Stimulated activated CD8-positive, alpha-beta memory T cell treated with anti-CD3 and anti-CD28 coated beads, Interleukin-12 subunit alpha, Interleukin-12 subunit beta, amount 100 ng/mL, for 24 hours (primary cell): ENCODE data around the gene CCDC12.

Source experiments
- DNase-seq: peaks from one replicate; pipeline ENCODE4 v3.0.0-alpha.2; 2020; ENCODE audit errors: extremely low read depth

Gene CCDC12

DNA sequence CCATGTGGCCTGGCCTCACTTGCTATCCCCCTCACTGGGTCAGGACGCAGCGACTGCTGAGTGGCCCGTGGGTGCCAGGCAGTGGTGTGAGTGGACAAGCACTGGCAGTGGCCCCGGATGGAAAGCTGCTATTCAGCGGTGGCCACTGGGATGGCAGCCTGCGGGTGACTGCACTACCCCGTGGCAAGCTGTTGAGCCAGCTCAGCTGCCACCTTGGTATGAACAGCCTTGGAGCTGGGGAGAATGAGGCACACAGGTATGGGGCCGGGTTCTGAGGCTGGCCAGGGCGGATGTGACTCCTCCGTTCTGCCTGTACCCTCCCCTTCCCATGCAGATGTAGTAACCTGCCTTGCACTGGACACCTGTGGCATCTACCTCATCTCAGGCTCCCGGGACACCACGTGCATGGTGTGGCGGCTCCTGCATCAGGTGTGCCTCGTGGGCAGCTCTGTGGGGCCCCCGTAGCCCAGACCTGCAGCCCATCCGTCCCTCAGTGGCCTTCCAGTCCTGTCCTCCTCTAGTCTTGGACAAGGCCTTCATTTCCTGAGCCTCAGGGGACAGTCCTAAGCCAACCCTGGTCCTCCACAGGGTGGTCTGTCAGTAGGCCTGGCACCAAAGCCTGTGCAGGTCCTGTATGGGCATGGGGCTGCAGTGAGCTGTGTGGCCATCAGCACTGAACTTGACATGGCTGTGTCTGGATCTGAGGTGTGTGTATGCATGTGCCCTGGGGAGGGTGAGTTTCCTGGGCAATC, 31.1 kb upstream of the CCDC12 start:
- DNase-seq, result no peak

DNA sequence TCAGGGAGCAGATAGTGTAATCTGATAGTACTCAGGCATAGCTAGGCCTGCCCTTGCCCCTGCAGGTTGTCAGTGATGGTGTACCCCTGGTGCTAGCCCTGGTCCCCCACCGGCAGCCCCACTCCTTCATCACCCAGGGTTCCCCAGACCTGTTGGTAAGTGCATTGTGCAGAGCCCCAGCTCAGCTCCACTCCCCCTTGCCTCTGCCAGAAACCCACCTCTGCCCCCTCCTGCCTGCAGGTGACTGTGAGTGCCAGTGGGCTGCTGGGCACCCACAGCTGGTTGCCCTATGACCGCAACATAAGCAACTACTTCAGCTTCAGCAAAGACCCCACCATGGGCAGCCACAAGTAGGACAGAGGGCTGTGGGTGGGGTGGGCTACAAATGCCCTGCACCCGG, 30.5 kb upstream of the CCDC12 start:
- no peak for DNase-seq

DNA sequence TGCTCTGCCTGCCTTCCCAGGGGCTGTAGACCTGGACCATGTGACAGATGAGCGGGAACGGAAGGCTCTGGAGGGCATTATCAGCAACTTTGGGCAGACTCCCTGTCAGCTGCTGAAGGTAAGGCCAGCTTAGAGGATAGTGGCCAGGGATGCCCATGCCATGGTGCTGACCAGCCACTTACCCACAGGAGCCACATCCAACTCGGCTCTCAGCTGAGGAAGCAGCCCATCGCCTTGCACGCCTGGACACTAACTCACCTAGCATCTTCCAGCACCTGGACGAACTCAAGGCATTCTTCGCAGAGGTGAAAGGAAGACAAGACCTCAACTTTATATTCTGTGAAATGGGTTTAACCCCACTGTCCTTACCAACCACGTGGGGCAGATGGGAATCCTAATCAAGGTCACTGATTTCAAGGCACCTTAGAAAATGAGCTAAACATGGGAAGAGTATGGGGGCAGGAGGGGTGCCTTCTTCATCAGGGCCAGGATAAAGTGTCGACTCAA, 29.7 kb upstream of the CCDC12 start:
- DNase-seq, result no peak

DNA sequence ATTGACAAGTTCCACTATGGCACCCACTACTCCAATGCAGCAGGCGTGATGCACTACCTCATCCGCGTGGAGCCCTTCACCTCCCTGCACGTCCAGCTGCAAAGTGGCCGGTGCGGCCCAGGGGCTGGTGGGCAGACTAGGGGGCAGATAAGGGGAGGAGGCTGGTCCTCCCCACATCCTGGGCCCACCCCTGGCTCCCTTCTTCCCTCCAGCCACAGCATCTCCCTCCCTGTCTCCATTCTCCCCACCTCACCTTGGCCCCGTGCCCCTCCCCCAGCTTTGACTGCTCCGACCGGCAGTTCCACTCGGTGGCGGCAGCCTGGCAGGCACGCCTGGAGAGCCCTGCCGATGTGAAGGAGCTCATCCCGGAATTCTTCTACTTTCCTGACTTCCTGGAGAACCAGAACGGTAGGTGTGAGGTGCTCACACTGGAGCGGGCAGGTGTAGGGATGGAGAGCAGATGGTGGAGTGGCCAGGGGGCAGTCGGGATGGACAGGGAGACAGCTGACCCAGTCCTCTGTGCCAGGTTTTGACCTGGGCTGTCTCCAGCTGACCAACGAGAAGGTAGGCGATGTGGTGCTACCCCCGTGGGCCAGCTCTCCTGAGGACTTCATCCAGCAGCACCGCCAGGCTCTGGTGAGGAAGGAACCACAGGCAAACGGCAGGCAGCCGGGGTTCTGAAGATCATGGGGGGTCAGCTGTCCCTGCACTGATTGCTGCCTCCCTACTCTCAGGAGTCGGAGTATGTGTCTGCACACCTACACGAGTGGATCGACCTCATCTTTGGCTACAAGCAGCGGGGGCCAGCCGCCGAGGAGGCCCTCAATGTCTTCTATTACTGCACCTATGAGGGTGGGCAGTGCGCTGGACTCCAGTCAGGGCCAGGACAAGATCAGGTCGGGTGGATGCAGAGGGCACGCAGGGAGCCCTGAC, 28.9 kb upstream of the CCDC12 start:
- no peak for DNase-seq

DNA sequence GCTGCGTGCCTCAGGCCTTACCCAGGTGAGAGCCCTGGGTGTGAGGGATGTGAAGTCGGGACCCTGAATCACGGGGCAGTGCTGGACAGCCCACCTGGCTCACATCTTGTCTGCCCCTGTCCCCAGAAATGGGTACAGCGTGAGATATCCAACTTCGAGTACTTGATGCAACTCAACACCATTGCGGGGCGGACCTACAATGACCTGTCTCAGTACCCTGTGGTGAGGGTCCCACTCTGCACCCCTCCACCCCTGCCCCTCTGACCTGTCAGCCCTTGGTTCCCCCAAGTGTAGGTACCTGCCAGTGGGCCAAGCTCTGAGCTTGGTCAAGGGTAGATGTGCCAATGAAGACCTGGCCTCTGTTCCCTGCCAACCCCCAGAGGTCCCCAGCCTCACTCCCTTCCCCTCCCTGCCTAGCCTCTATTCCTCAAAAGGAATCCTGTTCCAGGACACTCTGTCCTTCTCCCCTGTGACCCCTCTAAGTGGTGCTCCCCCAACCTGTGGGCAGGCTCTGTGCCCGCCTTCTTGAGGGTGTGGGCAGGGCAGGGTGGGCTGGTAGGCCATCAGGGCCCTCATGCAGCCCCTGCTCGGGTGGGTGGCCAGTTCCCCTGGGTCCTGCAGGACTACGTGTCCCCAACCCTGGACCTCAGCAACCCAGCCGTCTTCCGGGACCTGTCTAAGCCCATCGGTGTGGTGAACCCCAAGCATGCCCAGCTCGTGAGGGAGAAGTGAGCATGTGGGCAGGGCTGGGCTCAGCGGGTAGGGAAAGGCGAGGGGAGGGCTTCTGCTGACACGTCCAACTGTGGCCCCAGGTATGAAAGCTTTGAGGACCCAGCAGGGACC, 28.0 kb upstream of the CCDC12 start:
- no peak for DNase-seq

DNA sequence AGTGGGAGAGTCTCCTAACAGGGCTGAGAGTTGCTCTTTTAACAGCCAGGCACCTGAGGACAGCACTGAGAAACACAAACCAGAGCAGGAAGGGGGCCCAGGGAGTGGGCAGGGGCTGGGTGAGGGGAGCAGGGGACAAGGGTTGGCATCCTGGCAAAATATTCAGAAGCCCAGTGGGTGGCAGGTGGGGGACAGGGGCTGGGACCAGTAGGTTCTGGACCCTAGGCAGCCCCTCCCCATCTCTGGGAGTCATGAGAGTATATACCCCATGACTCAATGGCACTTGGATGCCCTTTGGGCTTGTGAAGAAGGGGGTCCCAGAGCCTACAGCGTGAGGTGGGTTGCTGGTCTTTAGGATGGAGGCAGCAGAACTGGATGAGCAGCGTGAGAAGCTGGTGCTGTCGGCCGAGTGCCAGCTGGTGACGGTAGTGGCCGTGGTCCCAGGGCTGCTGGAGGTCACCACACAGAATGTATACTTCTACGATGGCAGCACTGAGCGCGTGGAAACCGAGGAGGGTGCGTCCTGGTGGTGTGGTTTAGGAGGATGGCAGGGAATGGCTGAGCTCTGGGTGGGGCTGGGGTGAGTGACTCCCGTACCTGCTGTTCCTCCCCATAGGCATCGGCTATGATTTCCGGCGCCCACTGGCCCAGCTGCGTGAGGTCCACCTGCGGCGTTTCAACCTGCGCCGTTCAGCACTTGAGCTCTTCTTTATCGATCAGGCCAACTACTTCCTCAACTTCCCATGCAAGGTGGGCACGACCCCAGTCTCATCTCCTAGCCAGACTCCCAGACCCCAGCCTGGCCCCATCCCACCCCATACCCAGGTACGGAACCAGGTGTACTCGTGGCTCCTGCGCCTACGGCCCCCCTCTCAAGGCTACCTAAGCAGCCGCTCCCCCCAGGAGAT, 27.2 kb upstream of the CCDC12 start:
- DNase-seq, result no peak

DNA sequence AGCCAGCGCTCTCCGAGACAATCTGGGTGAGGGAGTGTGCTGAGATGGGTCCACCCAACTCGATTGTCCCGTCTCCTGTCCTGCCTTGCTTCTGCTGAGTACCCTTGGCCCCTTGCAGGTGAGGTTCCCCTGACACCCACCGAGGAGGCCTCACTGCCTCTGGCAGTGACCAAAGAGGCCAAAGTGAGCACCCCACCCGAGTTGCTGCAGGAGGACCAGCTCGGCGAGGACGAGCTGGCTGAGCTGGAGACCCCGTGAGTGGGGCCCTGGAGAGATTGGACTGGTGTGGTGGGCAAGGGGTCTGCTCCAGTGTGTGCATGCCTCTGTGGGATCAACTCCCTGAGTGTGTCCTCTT, 26.5 kb upstream of the CCDC12 start:
- DNase-seq, result no peak

DNA sequence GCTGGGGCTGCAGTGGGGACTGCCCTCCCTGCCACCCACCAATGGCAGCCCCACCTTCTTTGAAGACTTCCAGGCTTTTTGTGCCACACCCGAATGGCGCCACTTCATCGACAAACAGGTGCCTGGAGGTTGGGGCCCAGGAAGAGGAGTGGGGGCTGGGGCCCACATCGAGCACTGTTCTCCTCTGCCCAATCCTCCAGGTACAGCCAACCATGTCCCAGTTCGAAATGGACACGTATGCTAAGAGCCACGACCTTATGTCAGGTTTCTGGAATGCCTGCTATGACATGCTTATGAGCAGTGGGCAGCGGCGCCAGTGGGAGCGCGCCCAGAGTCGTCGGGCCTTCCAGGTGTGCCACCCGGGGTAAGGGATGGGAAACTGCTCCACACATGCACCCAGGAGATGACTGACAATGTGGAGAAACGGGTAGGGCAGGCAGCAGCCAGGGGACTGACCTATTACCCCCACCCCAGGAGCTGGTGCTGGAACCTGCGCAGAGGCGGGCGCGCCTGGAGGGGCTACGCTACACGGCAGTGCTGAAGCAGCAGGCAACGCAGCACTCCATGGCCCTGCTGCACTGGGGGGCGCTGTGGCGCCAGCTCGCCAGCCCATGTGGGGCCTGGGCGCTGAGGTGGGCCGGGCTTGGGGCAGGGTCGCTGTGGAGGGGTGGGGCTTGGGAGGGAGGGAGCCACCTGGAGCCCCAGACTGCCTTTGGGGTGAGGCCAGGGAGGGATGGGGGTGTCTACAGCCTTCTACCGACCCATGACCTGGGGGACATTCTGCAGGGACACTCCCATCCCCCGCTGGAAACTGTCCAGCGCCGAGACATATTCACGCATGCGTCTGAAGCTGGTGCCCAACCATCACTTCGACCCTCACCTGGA, 25.9 kb upstream of the CCDC12 start:
- DNase-seq, result no peak

DNA sequence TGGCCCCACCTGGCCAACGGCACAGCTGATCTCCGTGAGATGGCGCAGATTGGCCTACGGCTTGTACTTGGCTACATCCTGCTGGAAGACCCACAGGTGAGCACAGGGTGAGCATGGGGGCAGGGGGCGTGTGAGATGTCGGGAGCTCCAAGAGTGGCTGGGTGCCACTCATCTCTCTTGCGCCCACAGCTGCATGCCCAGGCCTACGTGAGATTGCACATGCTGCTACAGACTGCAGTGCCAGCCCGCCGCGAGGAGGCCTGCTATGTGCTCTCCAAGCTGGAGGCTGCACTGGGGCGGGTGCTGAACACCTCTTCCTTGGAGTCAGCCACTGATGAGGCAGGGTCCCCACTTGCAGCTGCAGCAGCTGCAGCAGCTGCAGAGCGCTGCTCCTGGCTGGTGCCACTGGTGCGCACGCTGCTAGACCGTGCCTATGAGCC, 25.2 kb upstream of the CCDC12 start:
- DNase-seq, result no peak

DNA sequence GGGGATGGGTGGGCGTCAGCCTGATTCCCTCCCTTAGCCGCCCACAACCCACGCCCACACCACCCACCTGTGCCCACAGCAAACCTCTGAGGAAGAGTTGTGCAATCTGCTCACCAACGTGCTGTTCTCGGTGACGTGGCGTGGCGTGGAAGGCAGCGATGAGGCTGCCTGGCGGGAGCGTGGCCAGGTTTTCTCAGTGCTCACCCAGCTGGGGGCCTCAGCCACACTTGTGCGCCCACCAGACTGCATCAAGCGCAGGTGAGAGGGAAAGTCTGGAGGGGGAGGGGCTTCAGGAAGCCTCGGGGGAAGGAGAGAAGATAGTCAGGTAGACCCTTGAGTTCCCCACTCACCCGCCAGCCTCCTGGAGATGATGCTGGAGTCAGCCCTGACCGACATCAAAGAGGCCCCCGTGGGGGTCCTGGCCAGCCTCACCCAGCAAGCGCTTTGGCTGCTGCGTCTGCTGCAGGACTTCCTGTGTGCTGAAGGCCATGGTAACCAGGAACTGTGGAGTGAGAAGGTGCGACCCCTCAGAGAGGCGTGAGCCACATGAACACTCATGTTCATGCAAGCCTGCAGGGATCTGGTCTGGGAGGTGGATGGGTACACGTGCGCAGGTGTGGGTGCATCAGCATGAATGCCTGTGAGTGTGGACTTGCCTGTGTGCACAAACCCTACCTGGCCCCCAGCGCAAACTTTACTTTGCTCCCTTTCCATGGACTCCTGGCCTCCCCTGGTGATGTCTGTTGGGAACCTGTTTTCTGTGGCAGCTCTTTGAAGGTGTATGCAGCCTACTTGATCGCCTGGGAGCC, 24.6 kb upstream of the CCDC12 start:
- no peak for DNase-seq

DNA sequence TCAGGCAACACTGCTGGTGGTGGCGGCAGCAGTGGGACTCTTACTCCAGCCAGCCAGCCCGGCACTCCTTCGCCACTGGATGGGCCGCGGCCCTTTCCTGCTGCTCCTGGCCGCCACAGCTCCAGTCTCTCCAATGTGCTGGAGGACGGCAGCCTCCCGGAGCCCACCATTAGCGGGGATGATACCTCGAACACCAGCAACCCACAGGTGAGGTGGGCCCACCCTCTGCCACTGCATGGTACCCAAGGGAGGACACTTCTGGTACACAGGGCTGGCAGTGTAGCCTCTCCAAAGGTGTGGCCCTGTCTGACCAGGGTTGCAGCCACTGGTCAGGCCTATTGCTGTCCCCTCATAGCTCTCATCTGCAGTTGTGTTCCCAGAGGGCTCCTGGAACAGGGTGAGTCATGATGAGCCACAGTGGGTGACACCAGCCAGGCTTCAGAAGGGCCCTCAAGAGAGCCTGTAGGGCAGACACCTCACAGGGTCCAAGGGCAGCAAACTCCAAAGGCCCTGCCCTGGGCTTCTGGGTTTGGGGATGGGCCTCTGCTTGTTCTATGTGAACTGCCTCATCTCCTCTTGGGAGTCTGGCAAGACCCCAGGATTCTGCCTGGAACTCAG, 23.8 kb upstream of the CCDC12 start:
- no peak for DNase-seq

DNA sequence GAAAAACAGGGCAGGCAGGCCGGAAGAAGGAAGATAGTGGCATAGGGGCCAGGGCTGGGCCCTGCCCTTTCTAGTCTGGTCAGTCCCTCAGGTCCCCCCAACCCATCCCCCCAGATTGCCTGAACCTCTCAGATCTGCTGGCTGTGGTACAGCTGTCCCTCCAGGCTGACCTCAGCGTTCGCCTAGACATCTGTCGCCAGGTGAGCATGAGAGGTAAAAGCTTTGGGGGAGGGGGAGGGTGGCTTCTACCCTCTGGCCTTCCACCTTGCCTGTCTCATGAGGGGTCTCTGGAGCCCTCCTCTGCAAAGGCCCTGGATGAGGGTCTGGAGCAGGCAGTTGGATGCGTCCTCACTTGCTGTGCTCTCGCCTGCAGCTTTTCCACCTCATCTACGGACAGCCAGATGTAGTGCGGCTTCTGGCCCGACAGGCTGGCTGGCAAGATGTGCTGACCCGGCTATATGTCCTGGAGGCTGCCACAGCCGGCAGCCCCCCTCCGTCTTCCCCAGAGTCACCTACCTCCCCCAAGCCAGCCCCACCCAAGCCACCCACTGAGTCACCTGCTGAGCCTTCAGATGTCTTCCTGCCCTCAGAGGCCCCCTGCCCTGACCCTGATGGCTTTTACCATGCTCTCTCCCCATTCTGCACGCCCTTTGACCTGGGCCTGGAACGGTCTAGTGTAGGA, 23.1 kb upstream of the CCDC12 start:
- DNase-seq, result no peak

DNA sequence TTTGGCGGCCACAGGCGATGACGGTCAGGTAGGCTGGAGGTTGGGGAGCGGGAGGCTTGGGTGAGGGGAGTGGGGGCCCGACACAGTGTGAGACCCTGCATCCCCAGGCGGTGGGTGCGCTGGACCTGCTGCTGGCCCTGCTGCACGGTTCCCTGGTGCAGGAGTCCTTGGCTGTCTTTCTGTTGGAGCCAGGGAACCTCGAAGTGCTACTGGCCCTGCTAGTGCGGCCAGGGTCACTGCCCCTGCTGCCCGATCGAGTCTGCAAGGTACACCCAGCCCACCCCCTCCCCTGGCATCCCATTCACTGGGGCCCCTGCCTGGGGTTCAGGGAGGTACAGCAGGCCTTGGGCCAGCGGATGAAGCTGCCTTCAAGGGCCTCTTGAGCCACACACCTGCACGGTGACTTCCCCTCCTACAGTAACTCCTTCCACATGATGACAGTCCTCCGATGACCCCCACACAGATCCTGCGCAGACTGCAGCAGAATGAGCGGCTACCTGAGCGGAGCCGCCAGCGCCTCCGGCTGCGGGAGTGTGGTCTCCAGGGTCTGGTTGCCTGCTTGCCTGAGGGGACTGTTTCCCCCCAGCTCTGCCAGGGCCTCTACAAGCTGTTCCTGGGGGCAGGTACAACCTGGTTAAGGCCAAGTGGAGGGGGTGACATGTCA, 22.4 kb upstream of the CCDC12 start:
- DNase-seq, result no peak

DNA sequence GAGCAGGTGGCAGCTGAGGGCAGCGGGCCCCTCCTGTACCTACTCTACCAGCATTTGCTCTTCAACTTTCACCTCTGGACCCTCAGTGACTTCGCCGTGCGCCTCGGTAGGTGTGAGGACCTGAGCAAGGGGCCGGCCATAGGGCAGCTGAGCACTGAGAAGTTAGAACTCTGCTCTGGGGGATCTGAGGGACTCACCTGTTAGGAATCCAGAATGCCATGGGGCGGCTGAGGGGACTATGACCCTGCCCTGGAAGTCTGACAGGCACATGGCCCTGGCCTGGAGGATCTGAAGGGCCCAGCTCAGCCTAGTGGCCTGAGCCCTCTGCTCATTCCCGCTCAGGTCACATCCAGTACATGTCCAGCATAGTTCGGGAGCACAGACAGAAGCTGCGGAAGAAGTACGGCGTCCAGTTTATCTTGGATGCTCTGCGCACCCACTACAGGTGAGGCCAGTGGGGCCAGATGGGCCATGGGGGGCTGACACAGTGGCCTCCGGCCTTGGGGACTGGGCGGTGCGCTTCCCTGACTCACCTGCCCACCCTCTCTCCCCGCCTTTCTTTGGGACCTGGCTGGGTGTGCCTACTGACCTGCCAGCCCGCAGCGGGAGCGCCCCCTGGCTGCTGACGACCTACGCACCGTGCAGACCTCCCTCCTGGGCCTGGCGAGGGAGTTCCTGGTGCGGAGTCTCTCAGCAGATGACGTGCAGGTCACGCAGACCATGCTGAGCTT, 21.7 kb upstream of the CCDC12 start:
- no peak for DNase-seq

DNA sequence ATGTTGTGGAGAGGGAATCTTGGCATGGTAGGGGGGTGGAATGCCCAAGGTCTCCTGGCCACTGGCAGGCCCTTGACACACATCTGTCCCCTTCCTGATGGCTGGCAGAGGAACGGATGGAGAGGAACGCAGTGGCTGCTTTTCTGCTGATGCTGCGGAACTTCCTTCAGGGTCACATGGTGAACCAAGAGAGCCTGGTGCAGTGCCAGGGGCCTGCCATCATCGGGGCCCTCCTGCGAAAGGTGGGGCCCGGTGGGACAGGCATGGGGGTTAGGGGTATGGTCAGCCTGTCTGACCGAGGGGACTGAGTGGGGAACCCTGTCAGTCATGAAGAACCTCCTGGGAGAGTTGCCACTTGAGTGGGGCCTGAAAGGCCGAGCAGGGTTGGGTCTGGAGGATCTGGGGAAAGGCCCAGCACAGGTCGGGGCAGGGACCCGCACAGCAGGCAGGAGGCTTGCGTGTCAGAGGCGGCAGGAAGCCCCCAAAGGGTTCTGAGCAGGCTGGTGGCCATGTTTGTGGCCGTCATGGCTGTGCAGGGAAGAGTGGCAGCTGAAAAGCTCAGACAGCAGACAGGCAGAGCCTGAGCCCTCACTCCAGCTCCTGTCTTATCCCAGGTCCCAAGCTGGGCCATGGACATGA, 21.0 kb upstream of the CCDC12 start:
- no peak for DNase-seq
